Panc1 (cell line): ENCODE measurements around the gene HELLS. TPM values are rescaled to one million over a fixed set of nuclear protein-coding genes. Genes with fewer than 3 reads are reported as not detected.
"Not testable (repeated sequence)": the region's sequence is repeated elsewhere in the genome, so short reads cannot be mapped to it uniquely, and the experiment has no call there.

Experiments used
- ATAC-seq: fragments of 200-7000 bp; cut with Tn5 transposase; 2 replicates; pipeline ENCODE4 v1.9.1; 2020; ENCODE audit warnings: mild to moderate bottlenecking, moderate library complexity
- BruUV-seq: library from RNA; stranded (reverse); fragments of 400-500 nt; replicated peaks from 2 replicates; lab custom pipeline; 2021; lab: Mats Ljungman, UMichigan
- CTCF ChIA-PET: fragments of 300-600 bp; sonication (Branson Sonifier 250); formaldehyde crosslinking; loops from one replicate; lab custom pipeline; 2022; ENCODE audit warnings: antibody characterized with exemption; lab: Charles Lee
- POLR2A ChIA-PET: fragments of 300-600 bp; sonication (Branson Sonifier 250); formaldehyde crosslinking; loops from one replicate; lab custom pipeline; 2022; ENCODE audit warnings: antibody characterized with exemption; lab: Charles Lee
- DNase-seq: peaks from one replicate; pipeline ENCODE4 v3.0.0-alpha.2; 2010; ENCODE audit warnings: low read depth, low spot score
- H3K27ac ChIP-seq: 2 replicates; pipeline ENCODE4 v1.5.1; 2011; ENCODE audit warnings: mild to moderate bottlenecking, low read length, inconsistent platforms
- H3K27me3 ChIP-seq: fragments of 200-500 bp; sonication (Bioruptor generic); 2 replicates; pipeline ENCODE4 v1.6.0; 2014; ENCODE audit warnings: low read length, inconsistent platforms; ENCODE audit not compliant: control insufficient read depth, insufficient read depth
- H3K36me3 ChIP-seq: fragments of 200-500 bp; sonication (Bioruptor generic); 2 replicates; pipeline ENCODE4 v1.5.1; 2014; ENCODE audit warnings: inconsistent platforms, mild to moderate bottlenecking, low read length, moderate library complexity; ENCODE audit not compliant: control insufficient read depth, insufficient read depth
- H3K4me1 ChIP-seq: 2 replicates; pipeline ENCODE4 v1.5.1; 2011; ENCODE audit warnings: inconsistent platforms, mild to moderate bottlenecking, low read length, moderate library complexity; ENCODE audit not compliant: control insufficient read depth, insufficient read depth
- H3K4me3 ChIP-seq, 2 experiments: 2 replicates each; pipeline ENCODE4 v1.5.1; 2011 to 2012; ENCODE audit warnings: low read depth in 2 of 2, low read length in 2 of 2, mild to moderate bottlenecking in 2 of 2, inconsistent platforms in 1 of 2, moderate library complexity in 1 of 2
- H3K9me3 ChIP-seq: fragments of 200-500 bp; sonication (Bioruptor generic); 2 replicates; pipeline ENCODE4 v1.5.1; 2014; ENCODE audit warnings: low read depth, mild to moderate bottlenecking, inconsistent platforms, low read length, moderate library complexity; ENCODE audit not compliant: control insufficient read depth, insufficient read depth
- CTCF ChIP-seq: fragments of 450-650 bp; IDR thresholded peaks from 2 replicates; pipeline ENCODE4 v1.5.1; 2017; ENCODE audit warnings: mild to moderate bottlenecking
- POLR2AphosphoS5 ChIP-seq: IDR thresholded peaks from 2 replicates; pipeline ENCODE4 v1.6.1; 2012; ENCODE audit warnings: mild to moderate bottlenecking, low read depth, low read length, moderate library complexity
- SIN3A ChIP-seq: IDR thresholded peaks from 2 replicates; pipeline ENCODE4 v1.6.1; 2012; ENCODE audit warnings: low read depth, mild to moderate bottlenecking, low read length, moderate library complexity, borderline replicate concordance; ENCODE audit not compliant: insufficient read depth
- TCF7L2 ChIP-seq: IDR thresholded peaks from 2 replicates; pipeline ENCODE4 v1.6.1; 2011; ENCODE audit warnings: mild to moderate bottlenecking, low read depth, low read length, inconsistent platforms
- in situ Hi-C: cut with HindIII; loops from 2 replicates; pipeline ENCODE4 v1.10.0; 2016; ENCODE audit warnings: low sequenced_read_pairs, low pct_unique_long_range_greater_than_20kb
- intact Hi-C: fragments of 100-400 bp; cut with micrococcal nuclease; formaldehyde crosslinking; loops from one replicate; pipeline ENCODE4 v1.10.0; 2022; ENCODE audit not compliant: unreplicated experiment
- total RNA-seq: library from RNA; stranded (reverse); gene quantifications from one replicate; pipeline ENCODE4 v1.2.1, GENCODE V29; 2021; ENCODE audit not compliant: unreplicated experiment
- TF ChIP-seq, protein P1 (sequence below), 2 experiments: IDR thresholded peaks; 2 replicates each; pipeline ENCODE4 v1.6.1; 2011 to 2012; ENCODE audit warnings: low read depth in 2 of 2, control low read depth in 1 of 2, low read length in 1 of 2, mild to moderate bottlenecking in 1 of 2, moderate library complexity in 1 of 2; ENCODE audit not compliant: insufficient read depth in 1 of 2

HELLS gene
- total RNA-seq, 1 experiment from 2014 or later, result 145 TPM

- Histone ChIP-seq H3K4me1 (no peaks in the 10 kb centered on the region), H3K27me3 (no peaks in the 10 kb centered on the region), H3K4me3 (no peak overlapping the region), H3K27ac (no peak overlapping the region), H3K9me3 (no peaks in the 10 kb centered on the region), H3K36me3 (no peaks in the 10 kb centered on the region)
- ATAC-seq, result no peak
- TF ChIP-seq CTCF, result no peak
- TF ChIP-seq POLR2AphosphoS5, result no peak
- no TSS peak for BruUV-seq
- ChIA-PET CTCF (no interaction called here), POLR2A (no interaction called here)
- in situ Hi-C loops, result no loop called here
- no peak for DNase-seq
- intact Hi-C loops, result loop anchor here (2.0 to 10.0 kb wide), 2 partner anchors 546 to 614 kb away; no protein-coding TSS in a partner anchor
These were observed 85.7 kb downstream of the HELLS start for GRCh38 chr10:94631077-94631875.

DNA sequence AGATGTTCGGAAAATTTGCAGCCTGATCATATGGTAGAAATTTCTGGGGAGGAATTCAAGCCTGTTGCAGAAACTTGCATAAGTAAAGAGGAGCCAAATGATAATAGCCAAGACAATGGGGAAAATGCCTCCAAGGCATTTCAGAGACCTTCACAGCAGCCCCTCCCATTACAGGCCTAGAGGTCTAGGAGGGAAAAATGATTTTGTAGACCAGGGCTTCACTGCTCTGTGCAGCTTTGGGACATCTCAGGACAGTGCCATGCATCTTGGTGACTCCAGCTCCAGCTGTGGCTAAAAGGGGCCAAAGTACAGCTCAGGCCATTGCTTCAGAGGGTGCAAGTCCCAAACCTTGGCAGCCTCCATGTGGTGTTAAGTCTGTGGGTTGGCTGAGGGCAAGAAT, 87.4 kb downstream of the HELLS start:
- ChIA-PET CTCF (no interaction called here), POLR2A (no interaction called here)
- no peak for ATAC-seq
- BruUV-seq, result no TSS peak
- Histone ChIP-seq H3K36me3 (no peaks in the 10 kb centered on the region), H3K9me3 (no peaks in the 10 kb centered on the region), H3K27ac (no peak overlapping the region), H3K27me3 (no peaks in the 10 kb centered on the region), H3K4me3 (no peak overlapping the region), H3K4me1 (no peaks in the 10 kb centered on the region)
- intact Hi-C loops, result loop anchor here (10.0 kb wide), 1 partner anchor 612 kb away; no protein-coding TSS in a partner anchor
- in situ Hi-C loops, result no loop called here
- TF ChIP-seq SIN3A (no peak), POLR2AphosphoS5 (no peak), CTCF (no peak), TCF7L2 (no peak)
- TF ChIP-seq, protein P1, sequence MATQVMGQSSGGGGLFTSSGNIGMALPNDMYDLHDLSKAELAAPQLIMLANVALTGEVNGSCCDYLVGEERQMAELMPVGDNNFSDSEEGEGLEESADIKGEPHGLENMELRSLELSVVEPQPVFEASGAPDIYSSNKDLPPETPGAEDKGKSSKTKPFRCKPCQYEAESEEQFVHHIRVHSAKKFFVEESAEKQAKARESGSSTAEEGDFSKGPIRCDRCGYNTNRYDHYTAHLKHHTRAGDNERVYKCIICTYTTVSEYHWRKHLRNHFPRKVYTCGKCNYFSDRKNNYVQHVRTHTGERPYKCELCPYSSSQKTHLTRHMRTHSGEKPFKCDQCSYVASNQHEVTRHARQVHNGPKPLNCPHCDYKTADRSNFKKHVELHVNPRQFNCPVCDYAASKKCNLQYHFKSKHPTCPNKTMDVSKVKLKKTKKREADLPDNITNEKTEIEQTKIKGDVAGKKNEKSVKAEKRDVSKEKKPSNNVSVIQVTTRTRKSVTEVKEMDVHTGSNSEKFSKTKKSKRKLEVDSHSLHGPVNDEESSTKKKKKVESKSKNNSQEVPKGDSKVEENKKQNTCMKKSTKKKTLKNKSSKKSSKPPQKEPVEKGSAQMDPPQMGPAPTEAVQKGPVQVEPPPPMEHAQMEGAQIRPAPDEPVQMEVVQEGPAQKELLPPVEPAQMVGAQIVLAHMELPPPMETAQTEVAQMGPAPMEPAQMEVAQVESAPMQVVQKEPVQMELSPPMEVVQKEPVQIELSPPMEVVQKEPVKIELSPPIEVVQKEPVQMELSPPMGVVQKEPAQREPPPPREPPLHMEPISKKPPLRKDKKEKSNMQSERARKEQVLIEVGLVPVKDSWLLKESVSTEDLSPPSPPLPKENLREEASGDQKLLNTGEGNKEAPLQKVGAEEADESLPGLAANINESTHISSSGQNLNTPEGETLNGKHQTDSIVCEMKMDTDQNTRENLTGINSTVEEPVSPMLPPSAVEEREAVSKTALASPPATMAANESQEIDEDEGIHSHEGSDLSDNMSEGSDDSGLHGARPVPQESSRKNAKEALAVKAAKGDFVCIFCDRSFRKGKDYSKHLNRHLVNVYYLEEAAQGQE (IDR thresholded peaks at IDR 0.05; ENCODE audit: insufficient read depth in 1 of 2, low read depth in 2 of 2, low read length in 1 of 2), result no peak
- no peak for DNase-seq

- in situ Hi-C loops, H3K36me3 ChIP-seq, DNase-seq, H3K27me3 ChIP-seq, H3K9me3 ChIP-seq, POLR2A ChIA-PET, ATAC-seq, H3K4me3 ChIP-seq, BruUV-seq, CTCF ChIA-PET, H3K27ac ChIP-seq, H3K4me1 ChIP-seq: not testable (repeated sequence)
- intact Hi-C loops, result loop anchor here (10.0 kb wide), 1 partner anchor 607 kb away; no protein-coding TSS in a partner anchor
These were observed 92.5 kb downstream of the HELLS start for GRCh38 chr10:94638097-94638496.
